Left lung (tissue), 10 donors: ENCODE data around the gene CHMP5. TPM values are rescaled to one million over a fixed set of nuclear protein-coding genes. Genes with fewer than 3 reads are reported as not detected.

Experiments
- ATAC-seq: fragments of 200-7000 bp; cut with Tn5 transposase; one replicate; pipeline ENCODE4 v1.9.1; 2020; ENCODE audit warnings: moderate library complexity
- DNase-seq, 4 donors: peaks; one replicate each; pipeline ENCODE4 v3.0.0-alpha.2; 2013 to 2020
- H3K27ac ChIP-seq, 2 donors: fragments of 200-600 bp; sonication (generic) in 1 of 2; one replicate each; pipeline versions ENCODE4 v1.5.0 to v1.8.0; 2020 to 2021
- H3K27me3 ChIP-seq, 2 donors: fragments of 200-600 bp; sonication (generic) in 1 of 2; one replicate each; pipeline versions ENCODE4 v1.5.0 to v1.8.0; 2020 to 2021
- H3K36me3 ChIP-seq, 2 donors: fragments of 200-600 bp; sonication (generic) in 1 of 2; one replicate each; pipeline versions ENCODE4 v1.5.0 to v1.8.0; 2020 to 2021
- H3K4me1 ChIP-seq, 2 donors: fragments of 200-600 bp; one replicate each; pipeline ENCODE4 v1.8.0; 2021
- H3K4me3 ChIP-seq, 2 donors: fragments of 200-600 bp; sonication (generic) in 1 of 2; one replicate each; pipeline versions ENCODE4 v1.5.0 to v1.8.0; 2020 to 2021; ENCODE audit warnings: mild to moderate bottlenecking in 1 of 2
- H3K9me3 ChIP-seq, 2 donors: fragments of 200-600 bp; sonication (generic) in 1 of 2; one replicate each; pipeline versions ENCODE4 v1.5.0 to v1.8.0; 2020 to 2021
- intact Hi-C, 2 donors: fragments of 100-400 bp; cut with DNase I; formaldehyde crosslinking; loops; one replicate each; pipeline versions ENCODE4 v1.11.2 to v1.14.2; 2022
- polyA plus RNA-seq, 6 donors: library from polyadenylated mRNA; unstranded; fragments of 120-200 nt; gene quantifications; one replicate each; pipeline ENCODE4 v1.2.1, GENCODE V29; 2013; ENCODE audit not compliant: insufficient read length in 6 of 6
- total RNA-seq, 2 donors: library from RNA; stranded (reverse); fragmentation: NEBNext Ultra II Directional; extraction: Animal tissue kit (Norgen Biotek cat#: 25700); gene quantifications; one replicate each; pipeline ENCODE4 v1.2.1, GENCODE V29; 2021
- TF ChIP-seq, protein P1 (sequence below), 2 donors: fragments of 200-600 bp; sonication (generic) in 1 of 2; IDR thresholded peaks; one replicate each; pipeline versions ENCODE4 v1.5.0 to v1.8.0; 2021; ENCODE audit warnings: antibody characterized with exemption in 2 of 2
- donor health status: DM: no; HTN: yes; CAD: no.
- donor health status: DM: no; HTN: no; CAD: no.

Gene CHMP5
- total and polyA plus RNA-seq, 8 donors: 67.4 to 112 (median 95.8) TPM

DNA sequence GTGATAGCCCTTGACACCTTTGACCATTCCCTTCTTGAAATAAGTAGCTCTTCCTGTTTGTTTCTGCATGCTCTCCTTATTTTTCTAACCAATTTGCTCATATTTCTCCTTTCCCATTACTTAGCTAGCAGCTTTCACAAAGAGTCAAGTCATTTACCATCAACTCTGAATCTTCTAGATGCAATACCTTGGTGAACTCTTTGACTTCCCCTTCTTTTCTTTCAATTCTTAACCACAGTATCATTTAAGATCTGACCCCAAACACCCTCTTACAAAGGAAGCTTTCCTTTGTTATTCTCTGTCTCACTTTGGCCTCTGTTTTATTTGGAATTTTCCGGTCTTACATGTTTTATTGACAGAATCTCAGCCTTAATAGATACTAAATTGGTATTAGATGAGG lies 39.5 kb downstream of the CHMP5 start:
- Histone ChIP-seq H3K9me3 (no peaks in the 10 kb centered on the region), H3K27ac (no peak overlapping the region), H3K36me3 (peaks cover 3 to 99% of the 10 kb centered on the region in 2 donors), H3K4me1 (peaks cover 0 to 5% of the 10 kb centered on the region in 2 donors), H3K27me3 (no peaks in the 10 kb centered on the region), H3K4me3 (no peak overlapping the region)
- ATAC-seq (no peak), DNase-seq (no peak)
- TF ChIP-seq, protein P1, sequence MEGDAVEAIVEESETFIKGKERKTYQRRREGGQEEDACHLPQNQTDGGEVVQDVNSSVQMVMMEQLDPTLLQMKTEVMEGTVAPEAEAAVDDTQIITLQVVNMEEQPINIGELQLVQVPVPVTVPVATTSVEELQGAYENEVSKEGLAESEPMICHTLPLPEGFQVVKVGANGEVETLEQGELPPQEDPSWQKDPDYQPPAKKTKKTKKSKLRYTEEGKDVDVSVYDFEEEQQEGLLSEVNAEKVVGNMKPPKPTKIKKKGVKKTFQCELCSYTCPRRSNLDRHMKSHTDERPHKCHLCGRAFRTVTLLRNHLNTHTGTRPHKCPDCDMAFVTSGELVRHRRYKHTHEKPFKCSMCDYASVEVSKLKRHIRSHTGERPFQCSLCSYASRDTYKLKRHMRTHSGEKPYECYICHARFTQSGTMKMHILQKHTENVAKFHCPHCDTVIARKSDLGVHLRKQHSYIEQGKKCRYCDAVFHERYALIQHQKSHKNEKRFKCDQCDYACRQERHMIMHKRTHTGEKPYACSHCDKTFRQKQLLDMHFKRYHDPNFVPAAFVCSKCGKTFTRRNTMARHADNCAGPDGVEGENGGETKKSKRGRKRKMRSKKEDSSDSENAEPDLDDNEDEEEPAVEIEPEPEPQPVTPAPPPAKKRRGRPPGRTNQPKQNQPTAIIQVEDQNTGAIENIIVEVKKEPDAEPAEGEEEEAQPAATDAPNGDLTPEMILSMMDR (IDR thresholded peaks at IDR 0.05): no peak
- intact Hi-C loops: no loop called here

DNA sequence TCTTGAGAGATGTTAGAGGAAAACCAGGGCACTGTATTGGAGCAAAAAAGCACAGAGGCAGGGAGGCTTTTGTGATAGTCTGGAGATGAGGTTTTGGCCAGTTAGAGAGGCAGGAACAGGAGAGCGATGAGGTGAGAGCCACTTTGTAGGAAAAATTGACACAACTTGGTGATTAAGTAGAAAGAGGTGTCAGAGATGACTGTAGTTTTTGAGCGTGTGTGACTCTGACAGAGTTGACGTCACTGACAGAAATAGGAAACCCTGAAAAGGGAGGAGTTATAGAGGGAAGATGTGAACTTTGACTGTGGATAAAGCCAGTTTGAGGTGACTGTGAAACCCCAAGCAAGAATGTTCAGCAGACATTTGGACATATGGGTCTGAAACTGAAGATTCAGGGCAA lies 41.2 kb downstream of the CHMP5 start:
- Histone ChIP-seq H3K9me3 (no peaks in the 10 kb centered on the region), H3K27me3 (no peaks in the 10 kb centered on the region), H3K4me3 (no peak overlapping the region), H3K36me3 (peaks cover 3 to 100% of the 10 kb centered on the region in 2 donors), H3K4me1 (no peaks in the 10 kb centered on the region), H3K27ac (no peak overlapping the region)
- ATAC-seq (no peak), DNase-seq (no peak)
- TF ChIP-seq, protein P1 (IDR thresholded peaks at IDR 0.05): no peak
- intact Hi-C loops: no loop called here

DNA sequence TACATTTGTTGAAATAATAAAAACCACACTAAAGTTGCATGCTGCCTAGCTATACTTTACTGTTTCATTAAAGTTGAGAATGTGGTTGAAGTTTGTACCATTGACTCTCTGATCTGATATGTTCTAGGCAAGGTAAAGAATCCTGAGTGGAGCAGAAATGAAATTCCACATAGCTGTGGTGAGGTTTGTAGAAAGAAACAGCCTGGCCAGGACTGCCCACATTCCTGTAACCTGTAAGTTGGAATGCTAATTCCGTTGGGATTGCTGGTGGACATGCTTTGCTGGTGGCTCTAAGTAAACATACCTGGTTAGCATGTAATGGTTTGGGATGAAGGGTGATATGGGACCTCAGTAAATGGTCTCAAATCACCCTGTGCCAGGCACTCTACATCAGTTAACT lies 42.2 kb downstream of the CHMP5 start:
- TF ChIP-seq, protein P1 (IDR thresholded peaks at IDR 0.05): no peak

DNA sequence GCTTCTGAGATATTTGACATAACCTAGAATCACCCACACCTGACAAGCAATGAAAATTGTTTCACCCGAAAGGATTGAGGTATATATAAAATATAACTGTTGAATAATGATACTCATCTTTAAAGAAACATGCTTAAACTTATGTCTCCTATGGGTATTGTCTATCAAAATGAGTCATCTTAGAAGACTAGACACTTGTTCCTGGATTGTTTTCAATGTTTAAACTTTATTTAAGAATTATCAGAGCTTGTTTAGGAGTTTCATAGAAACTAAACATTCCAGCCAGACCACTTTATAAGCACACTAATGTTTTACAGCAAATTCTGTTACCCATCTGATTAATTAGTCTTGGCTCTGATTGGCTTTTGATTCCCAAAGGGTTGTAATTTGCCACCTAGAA lies 45.1 kb downstream of the CHMP5 start:
- intact Hi-C loops: no loop called here
- Histone ChIP-seq H3K27ac (no peak overlapping the region), H3K36me3 (peaks cover 0 to 100% of the 10 kb centered on the region in 2 donors), H3K4me1 (no peaks in the 10 kb centered on the region), H3K27me3 (no peaks in the 10 kb centered on the region), H3K9me3 (no peaks in the 10 kb centered on the region), H3K4me3 (no peak overlapping the region)
- DNase-seq (no peak), ATAC-seq (no peak)
- TF ChIP-seq, protein P1 (IDR thresholded peaks at IDR 0.05): no peak

More for the DNA sequence above, 42.2 kb downstream of the CHMP5 start:
- Histone ChIP-seq H3K27ac (no peak overlapping the region), H3K4me3 (no peak overlapping the region), H3K27me3 (no peaks in the 10 kb centered on the region), H3K36me3 (peaks cover under 1 to 100% of the 10 kb centered on the region in 2 donors), H3K9me3 (no peaks in the 10 kb centered on the region), H3K4me1 (no peaks in the 10 kb centered on the region)
- no peak for DNase-seq
- intact Hi-C loops: no loop called here
- no peak for ATAC-seq

DNA sequence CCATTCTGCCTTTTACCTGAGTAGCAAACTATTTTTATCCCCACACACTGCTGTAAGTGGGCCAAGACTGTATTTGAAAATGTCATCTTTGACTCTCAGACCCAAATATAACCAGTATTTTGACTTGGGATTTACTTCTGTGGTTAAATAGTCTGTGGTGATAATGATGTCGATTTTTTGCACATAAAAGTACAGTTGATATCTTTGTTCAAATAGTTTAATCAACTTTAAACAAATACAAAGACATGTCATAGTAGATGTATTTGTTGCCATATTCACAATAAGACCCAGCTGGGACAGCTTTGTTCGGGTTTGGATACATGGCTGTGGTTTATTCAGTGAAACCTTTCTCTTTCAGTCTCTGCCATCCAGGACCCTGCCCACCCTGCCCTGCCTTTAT lies 45.9 kb downstream of the CHMP5 start:
- ATAC-seq (no peak), DNase-seq (no peak)
- Histone ChIP-seq H3K27ac (no peak overlapping the region), H3K9me3 (no peaks in the 10 kb centered on the region), H3K4me1 (no peaks in the 10 kb centered on the region), H3K36me3 (peaks cover 0 to 100% of the 10 kb centered on the region in 2 donors), H3K27me3 (no peaks in the 10 kb centered on the region), H3K4me3 (no peak overlapping the region)
- intact Hi-C loops: no loop called here
- TF ChIP-seq, protein P1 (IDR thresholded peaks at IDR 0.05): no peak
